Heart right ventricle (tissue), 16 donors: ENCODE data around the gene YARS1. TPM values are rescaled to one million over a fixed set of nuclear protein-coding genes. Genes with fewer than 3 reads are reported as not detected.
A peak's percentile ranks its signal among the peaks of the same experiment; 100 is the strongest.

Source experiments
- ATAC-seq, 8 donors: fragments of 200-7000 bp; cut with Tn5 transposase; one replicate each; pipeline ENCODE4 v1.9.1; 2020; ENCODE audit warnings: mild to moderate bottlenecking in 8 of 8, moderate library complexity in 8 of 8, moderate number of reproducible peaks in 1 of 8
- DNase-seq, 2 donors: peaks; one replicate each; pipeline ENCODE4 v3.0.0-alpha.2; 2020
- H3K27ac ChIP-seq, 10 donors: fragments of 200-600 bp; sonication (generic) in 2 of 10; one replicate each; pipeline versions ENCODE4 v1.5.0 to v1.8.0; 2020 to 2022; ENCODE audit warnings: mild to moderate bottlenecking in 3 of 10
- H3K27me3 ChIP-seq, 7 donors: fragments of 200-600 bp; one replicate each; pipeline ENCODE4 v1.8.0; 2021 to 2022; ENCODE audit warnings: mild to moderate bottlenecking in 2 of 7
- H3K36me3 ChIP-seq, 9 donors: fragments of 200-600 bp; sonication (generic) in 1 of 9; one replicate each; pipeline versions ENCODE4 v1.5.0 to v1.8.0; 2020 to 2022; ENCODE audit warnings: mild to moderate bottlenecking in 2 of 9
- H3K4me1 ChIP-seq, 9 donors: fragments of 200-600 bp; sonication (generic) in 1 of 9; one replicate each; pipeline versions ENCODE4 v1.5.0 to v1.8.0; 2020 to 2022; ENCODE audit warnings: mild to moderate bottlenecking in 4 of 9
- H3K4me3 ChIP-seq, 10 donors: fragments of 200-600 bp; sonication (generic) in 2 of 10; one replicate each; pipeline versions ENCODE4 v1.5.0 to v1.8.0; 2020 to 2022; ENCODE audit warnings: mild to moderate bottlenecking in 7 of 10, moderate library complexity in 2 of 10
- H3K9me3 ChIP-seq, 11 donors: fragments of 200-600 bp in 10 of 11; sonication (generic) in 2 of 11; one replicate each; pipeline versions ENCODE4 v1.5.0 to v1.8.0; 2013 to 2022; ENCODE audit warnings: mild to moderate bottlenecking in 2 of 11, control low read depth in 1 of 11, moderate library complexity in 1 of 11
- CTCF ChIP-seq, 9 donors: fragments of 200-600 bp; sonication (generic) in 2 of 9; IDR thresholded peaks; one replicate each; pipeline versions ENCODE4 v1.5.0 to v1.8.0; 2021 to 2022; ENCODE audit warnings: antibody characterized with exemption in 9 of 9, mild to moderate bottlenecking in 5 of 9, moderate library complexity in 1 of 9
- WGBS, 2 donors: extraction: QIAGEN DNeasy Blood & Tissue Kit; methylation state at CpG; one replicate each; pipeline ENCODE4 v1.1.7; 2013; ENCODE audit warnings: inconsistent platforms in 1 of 2; 5-methylcytosine and 5-hydroxymethylcytosine counted together
- intact Hi-C, 10 donors: fragments of 100-400 bp; cut with DNase I; formaldehyde crosslinking; loops; one replicate each; pipeline versions ENCODE4 v1.11.1 to v1.14.2; 2022
- polyA plus RNA-seq, 2 donors: library from polyadenylated mRNA; stranded (reverse); fragments of 200-250 nt; gene quantifications; one replicate each; pipeline ENCODE4 v1.2.3, GENCODE V29; 2013
- total RNA-seq, 10 donors: library from RNA; stranded (reverse); fragmentation: NEBNext Ultra II Directional in 3 of 10; extraction: Animal tissue kit (Norgen Biotek cat#: 25700) in 3 of 10; gene quantifications; one replicate each; pipeline versions ENCODE4 v1.2.1 to v1.2.4, GENCODE V29; 2021 to 2023
- donor health status: Arrhythmogenic right ventricular cardiomyopathy.
- donor health status: ischemic (EF 13 %, LVEDD 7.1; RV severe dilation, severe dysfunction).
- donor health status: healthy with polysubstance abuse.
- donor health status: DM: no; HTN: yes; CAD: no.
- donor health status: DM: no; HTN: no; CAD: no.
- donor health status: ischemic (EF 25% LVEDD 6.9; RV normal size, moderate dysfunction).
- donor health status: ischemic (EF 25% LVEDD 5.7; RV mildly dilated, moderate dysfunction).
- donor health status: healthy.
- donor health status: DM: yes; HTN: yes; CAD: no.
- donor health status: Ischemic cardiomyopathy.
- donor health status: ischemic (EF 35%, LVEDD 5.7; RV mildly dilated, moderate dysfunction).
- donor health status: nonischemic (EF 11% LVEDD 7.7; RV severe dilation, severe dysfunction).
- donor health status: DM: yes; HTN: yes; CAD: no.
- donor health status: PGD.
- donor health status: ischemic (EF 29% LVEDD 5.4; RV normal size, mild dysfunction).
- donor health status: nonischemic (EF 23%, LVEDD 6.1; RV moderate dilation, normal function).

The YARS1 gene
- total and polyA plus RNA-seq, 12 donors: 20.5 to 48.5 (median 31.0) TPM

- 28 to 30% methylated on average over 9 of the region's 9 CpGs for WGBS, 2 donors
- peak; percentile 87 to 96 (median 94) for TF ChIP-seq CTCF (IDR thresholded peaks at IDR 0.05)
- no peak overlapping the region for H3K27ac ChIP-seq
- no peak overlapping the region for H3K4me3 ChIP-seq
- H3K4me1 ChIP-seq: peaks cover 0 to 7% (median 5%) of the 10 kb centered on the region in 9 donors
- DNase-seq: peak; percentile 77 to 83
- no peaks in the 10 kb centered on the region for H3K27me3 ChIP-seq
- peak; percentile 80 to 93 (median 90) for ATAC-seq
- H3K9me3 ChIP-seq: no peaks in the 10 kb centered on the region
- intact Hi-C loops: loop anchor here in 9 of 10 donors (1.0 to 10.0 kb wide), 10 partner anchors 60 to 371 kb away; no protein-coding TSS in a partner anchor
- peaks cover 0 to 67% (median 11%) of the 10 kb centered on the region in 9 donors for H3K36me3 ChIP-seq
Observed at GRCh38 chr1:32773018-32773763, 44.0 kb downstream of the YARS1 start.

- ATAC-seq (peak in 2 of 8 donors; percentile 2 to 8), DNase-seq (no peak)
- no peaks in the 10 kb centered on the region for H3K9me3 ChIP-seq
- TF ChIP-seq CTCF (IDR thresholded peaks at IDR 0.05): no peak
- peaks cover 0 to 62% (median 11%) of the 10 kb centered on the region in 9 donors for H3K36me3 ChIP-seq
- H3K4me3 ChIP-seq: no peak overlapping the region
- H3K27ac ChIP-seq: no peak overlapping the region
- 89% methylated on average over 10 of the region's 10 CpGs for WGBS, 2 donors
- peaks cover 0 to 14% (median 7%) of the 10 kb centered on the region in 9 donors for H3K4me1 ChIP-seq
- no peaks in the 10 kb centered on the region for H3K27me3 ChIP-seq
- intact Hi-C loops: loop anchor here (1.0 to 10.0 kb wide), 10 partner anchors 60 to 370 kb away; no protein-coding TSS in a partner anchor
Observed at GRCh38 chr1:32772281-32773017, 44.7 kb downstream of the YARS1 start.

GRCh38 chr1:32771561-32772280 is 45.4 kb downstream of the YARS1 start:
- Histone ChIP-seq H3K4me3 (no peak overlapping the region), H3K27me3 (no peaks in the 10 kb centered on the region), H3K9me3 (no peaks in the 10 kb centered on the region), H3K36me3 (peaks cover 0 to 55% (median 11%) of the 10 kb centered on the region in 9 donors), H3K4me1 (peaks cover 0 to 21% (median 11%) of the 10 kb centered on the region in 9 donors), H3K27ac (no peak overlapping the region)
- 83 to 86% methylated on average over 29 to 30 of the region's 30 CpGs for WGBS, 2 donors
- no peak for ATAC-seq
- intact Hi-C loops: loop anchor here in 9 of 10 donors (1.0 to 10.0 kb wide), 9 partner anchors 59 to 369 kb away; no protein-coding TSS in a partner anchor
- no peak for TF ChIP-seq CTCF (IDR thresholded peaks at IDR 0.05)
- no peak for DNase-seq
